HL-60/S4 treated with retinoic acid at 250 ng/mL for 4 days and 3 days (cell line): ENCODE measurements around the gene FAM169A.
"Not testable (repeated sequence)": the region's sequence is repeated elsewhere in the genome, so short reads cannot be mapped to it uniquely, and the experiment has no call there.

Source experiments
- in situ Hi-C: fragments of 300-500 bp; cut with MboI; formaldehyde crosslinking; loops from 2 replicates; pipeline ENCODE4 v1.7.0; 2022; ENCODE audit warnings: low sequenced_read_pairs

The FAM169A gene

GRCh38 chr5:74865804-74866595 is at the start of gene FAM169A:
Gene FAM169A, minus strand, starts transcription at chr5:74866387. Its CDS starts 24,711 bp downstream, at chr5:74841676.
- in situ Hi-C loops: no loop called here

DNA sequence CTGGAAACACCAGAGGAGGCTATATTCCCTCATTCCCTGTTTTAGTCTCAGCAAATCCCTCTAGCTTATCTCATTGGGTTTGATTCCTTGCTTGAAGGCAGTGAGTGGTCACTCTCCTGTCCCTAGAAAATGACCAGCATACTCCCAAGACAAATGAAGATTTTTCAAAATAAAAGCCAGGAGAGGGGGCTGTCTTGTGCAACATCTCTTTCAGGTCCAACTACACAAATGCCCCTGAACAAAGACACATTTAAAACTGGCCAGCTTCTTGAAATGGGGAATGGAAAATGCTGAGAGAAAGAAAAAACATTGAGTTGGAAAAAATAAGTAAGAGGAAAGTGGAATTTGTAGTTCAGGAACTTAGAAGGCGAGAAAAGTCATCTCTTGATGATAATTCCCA is 49.3 kb upstream of the FAM169A start:
- in situ Hi-C loops: loop anchor here (10.0 kb wide), 1 partner anchor 241 kb away; no protein-coding TSS in a partner anchor

- in situ Hi-C loops: loop anchor here (10.0 kb wide), 1 partner anchor 237 kb away; no protein-coding TSS in a partner anchor
These were observed 45.2 kb upstream of the FAM169A start for GRCh38 chr5:74911421-74911820.

DNA sequence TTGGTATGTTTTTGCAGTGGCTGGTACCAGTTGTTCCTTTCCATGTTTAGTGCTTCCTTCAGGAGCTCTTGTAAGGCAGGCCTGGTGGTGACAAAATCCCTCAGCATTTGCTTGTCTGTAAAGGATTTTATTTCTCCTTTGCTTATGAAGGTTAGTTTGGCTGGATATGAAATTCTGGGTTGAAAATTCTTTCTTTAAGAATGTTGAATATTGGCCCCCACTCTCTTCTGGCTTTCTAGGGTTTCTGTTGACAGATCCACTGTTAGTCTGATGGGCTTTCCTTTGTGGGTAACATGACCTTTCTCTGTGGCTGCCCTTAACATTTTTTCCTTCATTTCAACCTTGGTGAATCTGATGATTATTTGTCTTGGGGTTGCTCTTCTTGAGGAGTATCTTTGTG is 43.7 kb upstream of the FAM169A start:
- in situ Hi-C loops: loop anchor here (10.0 kb wide), 1 partner anchor 235 kb away; no protein-coding TSS in a partner anchor

- in situ Hi-C loops: not testable (repeated sequence)
These were observed 42.0 kb upstream of the FAM169A start for GRCh38 chr5:74908237-74908636.

DNA sequence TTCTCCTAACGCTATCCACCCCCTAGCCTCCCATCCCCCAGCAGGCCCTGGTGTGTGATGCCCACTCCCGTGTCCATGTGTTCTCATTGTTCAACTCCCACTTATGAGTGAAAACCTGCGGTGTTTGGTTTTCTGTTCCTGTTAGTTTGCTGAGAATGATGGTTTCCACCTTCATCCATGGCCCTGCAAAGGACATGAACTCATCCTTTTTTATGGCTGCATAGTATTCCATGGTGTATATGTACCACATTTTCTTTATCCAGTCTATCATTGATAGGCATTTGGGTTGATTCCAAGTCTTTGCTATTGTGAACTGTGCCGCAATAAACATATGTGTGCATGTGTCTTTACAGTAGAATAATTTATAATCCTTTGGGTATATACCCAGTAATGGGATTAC is 38.5 kb upstream of the FAM169A start:
- in situ Hi-C loops: not testable (repeated sequence)

DNA sequence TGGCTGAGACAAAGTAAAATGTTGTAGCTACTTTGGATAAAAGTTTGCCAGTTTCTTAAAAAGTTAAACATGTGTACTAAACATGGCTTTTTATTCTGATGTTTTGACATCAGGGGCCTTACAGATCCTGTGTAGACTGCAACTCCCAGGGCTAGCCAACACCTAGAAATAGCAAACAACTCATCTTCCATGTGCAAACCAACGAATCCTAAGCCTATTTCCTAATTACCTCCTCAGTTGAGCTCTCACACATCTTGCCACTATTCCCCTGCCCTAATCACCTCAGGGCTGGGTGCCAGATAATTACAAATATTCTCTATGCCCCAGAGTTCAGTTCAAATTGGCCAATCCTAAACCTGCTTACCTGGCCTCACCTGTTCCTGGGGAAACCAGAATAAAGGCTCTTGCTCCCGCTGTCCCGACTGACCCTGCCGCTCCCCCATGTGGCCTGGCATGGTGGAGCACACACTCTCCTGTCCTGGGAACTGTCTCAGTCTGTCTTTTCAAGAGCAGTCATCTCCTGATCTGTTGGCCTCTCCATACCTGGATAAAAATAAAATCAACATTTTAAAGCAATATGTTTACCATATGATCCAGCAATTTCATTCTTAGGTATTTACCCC is 37.1 kb upstream of the FAM169A start:
- in situ Hi-C loops: no loop called here

- in situ Hi-C loops: no loop called here
These were observed 30.9 kb upstream of the FAM169A start for GRCh38 chr5:74897049-74897448.

GRCh38 chr5:74895906-74896305 is 29.7 kb upstream of the FAM169A start:
- in situ Hi-C loops: no loop called here

GRCh38 chr5:74894351-74894750 is 28.2 kb upstream of the FAM169A start:
- in situ Hi-C loops: no loop called here

DNA sequence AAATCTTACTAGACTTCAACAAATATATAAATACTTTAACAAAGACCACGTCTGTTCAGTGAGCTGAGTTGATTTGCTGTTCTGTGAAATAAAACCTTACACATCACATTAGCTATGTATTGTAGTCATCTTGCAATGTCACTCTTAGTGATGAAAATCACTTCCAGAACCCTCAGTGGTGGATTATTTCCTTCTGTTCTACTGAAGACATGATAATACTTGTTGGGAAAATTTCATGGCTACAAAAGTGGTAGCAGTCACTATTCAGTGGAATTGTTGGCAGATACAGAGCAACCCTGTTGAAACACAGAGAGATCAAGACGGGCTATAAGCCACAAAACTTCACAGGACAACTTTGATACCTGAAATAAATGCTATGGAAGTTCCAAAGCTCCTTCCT is 26.7 kb upstream of the FAM169A start:
- in situ Hi-C loops: no loop called here

DNA sequence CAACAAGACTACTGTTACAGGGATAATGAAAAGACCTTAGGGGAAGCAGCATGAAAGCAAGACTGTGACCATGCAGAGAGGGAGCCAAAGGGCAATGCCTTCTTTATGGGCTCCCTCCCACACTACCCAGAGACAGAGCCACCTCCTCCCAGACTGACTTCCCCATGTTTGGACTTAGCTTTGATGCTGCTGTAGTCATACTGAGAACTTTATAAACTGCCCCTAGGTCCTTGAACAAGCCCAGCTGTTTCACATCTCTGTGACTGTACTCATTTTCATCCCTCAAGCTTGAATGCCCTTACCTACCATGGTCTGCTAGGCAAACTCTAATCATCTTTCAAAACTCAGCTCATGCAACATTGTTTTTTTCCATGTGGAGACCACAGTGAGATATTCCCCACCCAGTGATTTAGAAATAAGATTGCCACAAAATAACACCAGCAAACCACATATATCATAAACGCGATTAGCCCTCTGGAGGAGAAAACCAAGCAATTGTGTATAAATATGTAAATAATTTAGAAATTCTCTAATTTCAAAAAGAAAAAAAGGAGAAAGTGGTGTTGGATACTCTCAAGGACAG is 23.4 kb upstream of the FAM169A start:
- in situ Hi-C loops: no loop called here

DNA sequence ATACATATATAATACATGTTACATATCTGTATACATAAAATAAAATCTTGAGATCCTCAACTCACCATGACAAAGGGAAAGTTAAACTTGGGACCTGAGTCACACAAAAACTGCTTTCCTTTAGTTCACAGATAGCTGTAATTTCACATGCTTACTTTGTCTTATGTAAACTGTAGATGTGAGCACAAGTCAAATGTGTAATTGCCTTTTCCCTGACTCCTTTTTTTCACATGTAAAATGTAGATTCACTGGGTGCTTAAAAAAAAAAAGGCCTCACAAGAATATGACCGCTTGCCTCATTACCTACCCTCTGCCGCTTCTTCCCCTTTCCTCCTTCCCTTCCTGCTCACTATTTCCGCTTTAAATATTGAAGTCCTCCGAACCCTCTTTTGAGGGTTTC is 21.9 kb upstream of the FAM169A start:
- in situ Hi-C loops: no loop called here

GRCh38 chr5:74885170-74885569 is 19.0 kb upstream of the FAM169A start:
- in situ Hi-C loops: no loop called here

DNA sequence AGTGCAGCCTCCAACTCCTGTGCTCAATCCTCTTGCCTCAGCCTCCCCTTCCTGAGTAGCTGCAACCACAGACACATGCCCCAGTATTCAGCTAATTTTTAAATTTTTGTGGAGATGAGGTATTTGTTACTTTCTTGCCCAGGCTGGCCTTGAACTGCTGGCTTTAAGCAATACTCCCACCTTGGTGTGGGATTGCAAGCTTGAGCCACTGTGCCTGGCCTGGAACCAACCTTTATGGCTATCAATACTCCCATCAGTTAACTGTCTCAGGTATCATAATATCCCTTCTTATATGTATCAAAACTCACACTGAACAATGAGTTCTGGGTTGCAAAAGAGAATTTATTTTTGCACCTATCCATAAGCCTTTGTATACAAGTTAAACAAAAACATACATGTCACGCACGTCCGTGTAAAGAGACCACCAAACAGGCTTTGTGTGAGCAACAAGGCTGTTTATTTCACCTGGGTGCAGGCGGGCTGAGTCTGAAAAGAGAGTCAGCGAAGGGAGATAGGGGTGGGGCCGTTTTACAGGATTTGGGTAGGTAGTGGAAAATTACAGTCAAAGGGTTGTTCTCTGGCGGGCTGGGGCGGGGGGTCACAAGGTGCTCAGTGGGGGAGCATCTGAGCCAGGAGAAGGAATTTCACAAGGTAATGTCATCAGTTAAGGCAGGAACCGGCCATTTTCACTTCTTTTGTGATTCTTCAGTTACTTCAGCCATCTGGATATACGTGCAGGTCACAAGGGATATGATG is 16.4 kb upstream of the FAM169A start:
- in situ Hi-C loops: not testable (repeated sequence)

DNA sequence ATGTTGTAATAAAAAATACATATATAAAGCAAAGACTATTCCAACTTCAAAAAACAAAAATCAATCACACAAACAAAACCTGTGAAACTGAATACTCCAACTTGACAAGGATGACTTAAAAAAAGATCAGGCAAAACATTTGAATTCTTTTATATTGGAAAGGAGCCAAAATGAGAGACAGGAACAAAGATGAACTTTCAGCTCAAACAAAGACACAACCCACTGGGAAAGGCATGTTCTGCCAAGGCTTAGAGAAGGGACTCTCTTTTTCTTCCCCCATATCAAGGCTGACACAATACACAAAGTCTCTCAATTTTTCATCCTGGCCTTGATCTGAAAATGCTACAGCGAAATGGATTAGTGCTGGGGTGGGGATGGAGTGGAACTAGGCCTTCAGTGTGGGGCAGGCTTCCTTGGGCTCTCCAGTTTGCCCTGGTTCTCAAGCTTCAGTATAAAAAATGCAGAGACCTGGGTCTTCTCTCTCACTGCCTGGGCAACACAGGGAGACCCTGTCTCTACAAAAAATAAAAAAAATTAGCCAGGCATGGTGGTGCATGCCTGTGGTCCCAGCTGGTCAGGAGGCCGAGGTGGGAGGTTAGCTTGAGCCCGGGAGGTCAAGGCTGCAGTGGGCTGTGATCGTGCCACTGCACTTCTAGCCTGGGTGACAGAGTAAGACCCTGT is 11.6 kb upstream of the FAM169A start:
- in situ Hi-C loops: no loop called here

DNA sequence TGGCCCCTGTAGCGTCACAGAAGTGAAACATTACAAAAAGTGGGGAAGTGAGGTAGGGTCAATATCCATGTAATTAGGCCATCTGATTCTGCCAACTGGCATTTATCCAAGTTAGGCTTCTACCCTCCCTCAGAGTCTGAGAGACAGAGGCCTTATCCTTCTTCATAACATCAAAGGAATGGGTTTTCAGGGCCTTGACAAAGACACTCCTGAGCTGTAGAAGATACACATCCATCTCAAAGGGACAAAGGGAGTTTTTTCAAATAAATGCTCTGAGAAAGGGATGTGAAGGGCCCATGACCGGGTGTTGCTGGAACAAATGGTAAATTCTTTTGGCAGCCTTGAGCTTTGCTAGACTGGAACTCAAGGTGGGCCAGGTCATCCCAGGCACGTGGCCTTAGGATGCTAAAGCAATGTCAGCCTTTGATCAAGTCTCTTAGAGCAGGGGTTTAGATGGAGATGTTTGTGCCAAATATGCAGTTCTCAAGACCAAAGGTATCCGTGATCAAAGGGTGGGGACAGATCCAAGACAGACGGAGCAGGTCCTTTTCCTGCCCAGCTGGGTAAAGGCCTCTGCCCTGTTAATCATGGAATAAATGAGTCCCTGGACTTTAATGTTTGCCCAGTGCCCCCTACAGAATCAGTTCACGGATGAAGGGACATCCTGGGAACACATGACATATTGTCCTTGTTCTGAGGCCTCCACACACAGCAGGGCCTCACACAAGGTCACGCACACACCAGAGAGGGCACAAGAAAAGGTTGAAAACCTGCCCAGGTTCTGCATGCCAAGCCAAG is 10.0 kb upstream of the FAM169A start:
- in situ Hi-C loops: no loop called here

DNA sequence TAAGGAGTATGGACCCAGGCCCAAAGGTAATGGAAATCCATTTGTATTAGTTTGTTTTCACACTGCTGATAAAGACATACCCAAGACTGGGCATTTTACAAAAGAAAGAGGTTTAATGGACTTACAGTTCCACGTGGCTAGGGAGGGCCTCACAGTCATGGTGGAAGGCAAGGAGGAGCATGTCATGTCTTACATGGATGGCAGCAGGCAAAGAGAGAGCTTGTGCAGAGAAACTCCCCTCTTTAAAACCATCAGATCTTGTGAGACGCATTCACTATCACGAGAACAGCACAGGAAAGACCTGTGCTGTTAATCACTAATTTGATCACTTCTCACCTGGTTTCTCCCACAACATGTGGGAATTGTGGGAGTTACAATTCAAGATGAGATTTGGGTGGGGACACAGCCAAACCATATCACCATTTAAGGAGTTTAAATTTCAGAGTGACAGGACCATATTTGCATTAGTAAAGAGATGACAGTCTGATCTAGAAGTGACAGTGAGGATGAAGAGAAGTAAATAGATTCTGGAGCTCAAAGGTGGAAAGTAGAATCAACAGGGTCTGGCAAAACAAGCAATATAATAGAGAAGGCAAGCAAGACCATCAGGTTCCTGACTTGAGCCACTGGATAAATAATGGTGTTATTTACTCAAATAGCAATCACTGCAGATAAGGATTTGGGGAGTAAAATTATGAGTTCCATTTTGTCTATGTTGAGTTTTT is 7.5 kb upstream of the FAM169A start:
- in situ Hi-C loops: no loop called here
